Right ventricle myocardium inferior (tissue), 1 donor: ENCODE measurements around the gene TRMT2B. TPM values are rescaled to one million over a fixed set of nuclear protein-coding genes. Genes with fewer than 3 reads are reported as not detected.

Experiments
- total RNA-seq: library from RNA; stranded (reverse); fragmentation: NEBNext Ultra II Directional; extraction: Animal tissue kit (Norgen Biotek cat#: 25700); gene quantifications from one replicate; pipeline ENCODE4 v1.2.1, GENCODE V29; 2021
- donor health status: DM: no; HTN: yes; CAD: no; lungs with severe emphysema.

TRMT2B gene
- total RNA-seq, 1 donor from 2014 or later, result 16.0 TPM

Other genes with a start within 250 kb of the TRMT2B start
- 6.6 TPM for gene CSTF2, start 231.7 kb downstream of the TRMT2B start, total RNA-seq
- not detected for gene NOX1, start 177.8 kb downstream of the TRMT2B start, total RNA-seq
- gene XKRX, start 123.2 kb downstream of the TRMT2B start, total RNA-seq, result not detected
- not detected for gene ARL13A, start 82.4 kb downstream of the TRMT2B start, total RNA-seq
- 0.16 TPM for gene TMEM35A, start 26.8 kb upstream of the TRMT2B start, total RNA-seq
- gene CENPI, start 46.1 kb upstream of the TRMT2B start, total RNA-seq, result 0.73 TPM
- gene DRP2, start 167.7 kb upstream of the TRMT2B start, total RNA-seq, result not detected
- not detected for gene TAF7L, start 239.2 kb upstream of the TRMT2B start, total RNA-seq